ENCODE results near the gene SNAI1.

SNAI1 gene

GRCh38 chr20:49987868-49988690 is 5.3 kb downstream of the SNAI1 start:
- no peak for TF ChIP-seq CTCF (IDR thresholded peaks at IDR 0.05)
- Histone ChIP-seq H3K4me1 (peaks cover 1% of the 10 kb centered on the region), H3K36me3 (ENCODE audit: control insufficient read depth, insufficient read depth, low read length) (no peaks in the 10 kb centered on the region), H3K9me3 (ENCODE audit: control insufficient read depth, low read length) (no peaks in the 10 kb centered on the region), H3K4me3 (ENCODE audit: low read depth, low read length) (no peak overlapping the region), H2AFZ (no peak overlapping the region), H3K79me2 (no peaks in the 10 kb centered on the region), H3K27ac (no peak overlapping the region), H3K4me2 (ENCODE audit: low read length) (no peak overlapping the region), H3K27me3 (ENCODE audit: control insufficient read depth, insufficient read depth, low read length) (no peaks in the 10 kb centered on the region), H3K9ac (no peak overlapping the region)

GRCh38 chr20:49989234-49990065 is 6.7 kb downstream of the SNAI1 start:
- H3K36me3 ChIP-seq (ENCODE audit: control insufficient read depth, insufficient read depth, low read length), result no peaks in the 10 kb centered on the region
- H3K4me1 ChIP-seq, result no peaks in the 10 kb centered on the region
- H3K27ac ChIP-seq, result peak overlapping the region; percentile 69
- no peaks in the 10 kb centered on the region for H3K9me3 ChIP-seq (ENCODE audit: control insufficient read depth, low read length)
- H2AFZ ChIP-seq, result peak overlapping the region; percentile 33
- H3K4me2 ChIP-seq (ENCODE audit: low read length), result no peak overlapping the region
- no peak overlapping the region for H3K4me3 ChIP-seq (ENCODE audit: low read depth, low read length)
- no peaks in the 10 kb centered on the region for H3K79me2 ChIP-seq
- no peak for TF ChIP-seq CTCF (IDR thresholded peaks at IDR 0.05)
- H3K27me3 ChIP-seq (ENCODE audit: control insufficient read depth, insufficient read depth, low read length), result no peaks in the 10 kb centered on the region
- no peak overlapping the region for H3K9ac ChIP-seq

GRCh38 chr20:49990271-49990720 is 7.5 kb downstream of the SNAI1 start:
- Histone ChIP-seq H3K9me3 (ENCODE audit: control insufficient read depth, low read length) (no peaks in the 10 kb centered on the region), H3K27me3 (ENCODE audit: control insufficient read depth, insufficient read depth, low read length) (no peaks in the 10 kb centered on the region), H3K79me2 (no peaks in the 10 kb centered on the region), H3K4me2 (ENCODE audit: low read length) (no peak overlapping the region), H2AFZ (no peak overlapping the region), H3K27ac (peak overlapping the region; percentile 69), H3K9ac (no peak overlapping the region), H3K4me1 (no peaks in the 10 kb centered on the region), H3K4me3 (ENCODE audit: low read depth, low read length) (no peak overlapping the region), H3K36me3 (ENCODE audit: control insufficient read depth, insufficient read depth, low read length) (no peaks in the 10 kb centered on the region)
- TF ChIP-seq CTCF (IDR thresholded peaks at IDR 0.05), result no peak

GRCh38 chr20:49993301-49993751 is 10.5 kb downstream of the SNAI1 start:
- Histone ChIP-seq H3K4me3 (ENCODE audit: low read depth, low read length) (no peak overlapping the region), H2AFZ (no peak overlapping the region), H3K9ac (no peak overlapping the region), H3K4me1 (peaks cover 5% of the 10 kb centered on the region), H3K4me2 (ENCODE audit: low read length) (no peak overlapping the region), H3K27me3 (ENCODE audit: control insufficient read depth, insufficient read depth, low read length) (no peaks in the 10 kb centered on the region), H3K27ac (no peak overlapping the region), H3K9me3 (ENCODE audit: control insufficient read depth, low read length) (no peaks in the 10 kb centered on the region), H3K79me2 (no peaks in the 10 kb centered on the region), H3K36me3 (ENCODE audit: control insufficient read depth, insufficient read depth, low read length) (no peaks in the 10 kb centered on the region)
- no peak for TF ChIP-seq CTCF (IDR thresholded peaks at IDR 0.05)

Data from parathyroid adenoma (tissue), 2 donors.